Measurements from ENCODE around the gene F5. TPM values are rescaled to one million over a fixed set of nuclear protein-coding genes. Genes with fewer than 3 reads are reported as not detected.

The F5 gene
- total and polyA plus RNA-seq, 2 experiments from 2014 or later, result 0.16 TPM; not detected in 1

DNA sequence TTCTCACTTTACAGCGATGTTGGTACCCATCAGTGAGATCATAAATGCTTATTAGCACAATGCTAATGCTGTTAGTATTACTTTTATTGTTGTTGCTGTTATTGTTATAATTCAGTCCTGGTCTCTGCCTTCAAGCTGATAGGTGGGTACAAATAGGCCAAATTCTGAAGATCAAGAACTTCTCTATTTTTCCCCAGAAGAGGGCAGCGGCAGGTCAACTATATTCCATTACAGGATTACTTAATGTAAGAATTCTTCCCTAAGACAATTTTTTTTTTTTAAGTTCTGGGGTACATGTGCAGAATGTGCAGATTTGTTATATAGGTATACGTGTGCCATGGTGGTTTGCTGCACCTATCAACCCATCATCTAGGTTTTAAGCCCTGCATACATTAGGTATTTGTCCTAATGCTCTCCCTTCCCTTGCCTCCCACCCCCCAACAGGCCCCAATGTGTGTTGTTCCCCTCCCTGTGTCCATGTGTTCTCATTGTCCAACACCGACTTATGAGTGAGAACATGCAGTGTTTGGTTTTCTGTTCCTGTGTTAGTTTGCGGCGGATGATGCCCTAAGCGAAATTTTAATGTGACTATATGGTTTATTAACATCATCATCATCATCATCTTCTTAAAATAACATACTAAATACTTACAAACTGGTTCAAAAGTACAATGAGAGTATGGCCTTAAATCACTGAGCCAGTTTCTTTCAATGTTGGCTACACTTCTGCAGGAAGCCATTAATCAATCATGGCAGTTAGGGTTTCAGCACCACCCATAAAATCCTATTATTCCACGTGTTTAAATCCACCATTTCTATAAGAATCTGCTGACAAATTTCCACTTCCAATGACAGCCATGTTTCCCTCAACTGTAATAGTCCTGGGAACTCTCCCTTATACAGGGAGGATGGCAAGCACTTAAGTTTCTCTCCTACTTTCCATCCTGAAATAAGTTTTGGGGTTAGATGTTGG lies 119.7 kb downstream of the F5 start:
- H3F3A ChIP-seq (replicated peaks; ENCODE audit: low read depth), result no peaks in the 10 kb centered on the region
- H3K4me1 ChIP-seq (ENCODE audit: insufficient read depth), result no peaks in the 10 kb centered on the region
- H3K4me3 ChIP-seq, result no peak overlapping the region
- Mint-ChIP-seq H3K9me3 (no peaks in the 10 kb centered on the region), H3K27me3 (ENCODE audit: insufficient read depth, low read depth, poor library complexity) (no peaks in the 10 kb centered on the region), H3K36me3 (ENCODE audit: low read depth) (peaks cover 12% of the 10 kb centered on the region; the same call in 2 of the 3 replicates), H3K27ac (no peak overlapping the region; the same call in 1 of the 2 replicates), H3K4me1 (no peaks in the 10 kb centered on the region; the same call in 2 of the 3 replicates), H3K4me3 (no peak overlapping the region)
- peak; percentile 49 for DNase-seq (ENCODE audit: low spot score)
- H3K27ac ChIP-seq (ENCODE audit: low read depth), result no peak overlapping the region
- H3K9me2 ChIP-seq (ENCODE audit: insufficient read depth), result no peaks in the 10 kb centered on the region
- no peak overlapping the region for H2AFZ ChIP-seq
- H3K36me3 ChIP-seq (ENCODE audit: insufficient read depth), result peaks cover 13% of the 10 kb centered on the region; the same call in 1 of the 2 replicates
- peaks cover 8% of the 10 kb centered on the region; the same call in 1 of the 2 replicates for H4K20me1 ChIP-seq (replicated peaks; ENCODE audit: insufficient read depth)
- TF ChIP-seq STAT1 (IDR thresholded peaks at IDR 0.05; ENCODE audit: unreplicated experiment) (no peak), ZNF114 (CRISPR knock-in tag; IDR thresholded peaks at IDR 0.05) (no peak), CREB1 (CRISPR knock-in tag; IDR thresholded peaks at IDR 0.05; ENCODE audit: low read depth) (no peak)
- TF ChIP-seq, protein P1, sequence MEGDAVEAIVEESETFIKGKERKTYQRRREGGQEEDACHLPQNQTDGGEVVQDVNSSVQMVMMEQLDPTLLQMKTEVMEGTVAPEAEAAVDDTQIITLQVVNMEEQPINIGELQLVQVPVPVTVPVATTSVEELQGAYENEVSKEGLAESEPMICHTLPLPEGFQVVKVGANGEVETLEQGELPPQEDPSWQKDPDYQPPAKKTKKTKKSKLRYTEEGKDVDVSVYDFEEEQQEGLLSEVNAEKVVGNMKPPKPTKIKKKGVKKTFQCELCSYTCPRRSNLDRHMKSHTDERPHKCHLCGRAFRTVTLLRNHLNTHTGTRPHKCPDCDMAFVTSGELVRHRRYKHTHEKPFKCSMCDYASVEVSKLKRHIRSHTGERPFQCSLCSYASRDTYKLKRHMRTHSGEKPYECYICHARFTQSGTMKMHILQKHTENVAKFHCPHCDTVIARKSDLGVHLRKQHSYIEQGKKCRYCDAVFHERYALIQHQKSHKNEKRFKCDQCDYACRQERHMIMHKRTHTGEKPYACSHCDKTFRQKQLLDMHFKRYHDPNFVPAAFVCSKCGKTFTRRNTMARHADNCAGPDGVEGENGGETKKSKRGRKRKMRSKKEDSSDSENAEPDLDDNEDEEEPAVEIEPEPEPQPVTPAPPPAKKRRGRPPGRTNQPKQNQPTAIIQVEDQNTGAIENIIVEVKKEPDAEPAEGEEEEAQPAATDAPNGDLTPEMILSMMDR (conservative IDR thresholded peaks at IDR 0.05; ENCODE audit: low read depth in 2 of 2), result peak; percentile 55 to 58
- no peaks in the 10 kb centered on the region; the same call in 1 of the 2 replicates for H3K79me2 ChIP-seq (replicated peaks; ENCODE audit: insufficient read depth)
- H3K4me2 ChIP-seq, result no peak overlapping the region
- ATAC-seq, result peak; percentile 56
- H3K27me3 ChIP-seq (ENCODE audit: insufficient read depth), result no peaks in the 10 kb centered on the region

DNA sequence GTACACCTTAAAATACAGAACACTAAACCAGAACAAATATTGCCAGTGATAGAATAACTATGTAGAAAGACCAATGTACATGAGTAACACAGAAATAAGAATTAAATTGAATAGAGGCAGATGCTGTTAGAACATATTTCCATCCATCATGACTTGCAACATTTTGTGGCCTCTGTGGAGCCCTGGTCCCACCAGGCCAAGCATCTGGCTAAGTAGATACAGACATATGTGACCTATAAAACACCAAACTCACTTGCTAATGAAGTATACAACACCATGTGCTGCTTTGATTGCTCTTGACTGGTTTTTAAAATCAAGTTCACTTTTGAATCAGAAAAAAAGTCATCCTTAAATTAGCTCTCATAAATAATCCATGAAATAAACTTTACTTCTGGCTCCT lies 121.0 kb downstream of the F5 start:
- no peaks in the 10 kb centered on the region for H3K27me3 Mint-ChIP-seq (ENCODE audit: insufficient read depth, low read depth, poor library complexity)
- no peaks in the 10 kb centered on the region for H3K27me3 ChIP-seq (ENCODE audit: insufficient read depth)
- no peaks in the 10 kb centered on the region for H3K9me3 Mint-ChIP-seq
- peaks cover 12% of the 10 kb centered on the region; the same call in 2 of the 3 replicates for H3K36me3 Mint-ChIP-seq (ENCODE audit: low read depth)
- DNase-seq (ENCODE audit: low spot score) (no peak), ATAC-seq (no peak)
- H3K4me1 ChIP-seq (ENCODE audit: insufficient read depth), result no peaks in the 10 kb centered on the region; the same call in 1 of the 2 replicates
- no peaks in the 10 kb centered on the region for H3F3A ChIP-seq (replicated peaks; ENCODE audit: low read depth)
- no peak overlapping the region for H2AFZ ChIP-seq
- peaks cover 13% of the 10 kb centered on the region; the same call in 1 of the 2 replicates for H3K36me3 ChIP-seq (ENCODE audit: insufficient read depth)
- no peak overlapping the region for H3K27ac Mint-ChIP-seq
- peaks cover 7% of the 10 kb centered on the region; the same call in 1 of the 2 replicates for H4K20me1 ChIP-seq (replicated peaks; ENCODE audit: insufficient read depth)
- H3K4me2 ChIP-seq, result no peak overlapping the region
- no peak overlapping the region for H3K4me3 ChIP-seq
- no peaks in the 10 kb centered on the region for H3K9me2 ChIP-seq (ENCODE audit: insufficient read depth)
- no peak overlapping the region for H3K27ac ChIP-seq (ENCODE audit: low read depth)
- peaks cover 8% of the 10 kb centered on the region; the same call in 2 of the 3 replicates for H3K4me1 Mint-ChIP-seq
- H3K79me2 ChIP-seq (replicated peaks; ENCODE audit: insufficient read depth), result no peaks in the 10 kb centered on the region; the same call in 1 of the 2 replicates
- H3K4me3 Mint-ChIP-seq, result no peak overlapping the region
- no peak for TF ChIP-seq STAT1 (IDR thresholded peaks at IDR 0.05; ENCODE audit: unreplicated experiment)
- TF ChIP-seq, protein P1 (conservative IDR thresholded peaks at IDR 0.05; ENCODE audit: low read depth in 2 of 2), result no peak
- TF ChIP-seq, protein P2, sequence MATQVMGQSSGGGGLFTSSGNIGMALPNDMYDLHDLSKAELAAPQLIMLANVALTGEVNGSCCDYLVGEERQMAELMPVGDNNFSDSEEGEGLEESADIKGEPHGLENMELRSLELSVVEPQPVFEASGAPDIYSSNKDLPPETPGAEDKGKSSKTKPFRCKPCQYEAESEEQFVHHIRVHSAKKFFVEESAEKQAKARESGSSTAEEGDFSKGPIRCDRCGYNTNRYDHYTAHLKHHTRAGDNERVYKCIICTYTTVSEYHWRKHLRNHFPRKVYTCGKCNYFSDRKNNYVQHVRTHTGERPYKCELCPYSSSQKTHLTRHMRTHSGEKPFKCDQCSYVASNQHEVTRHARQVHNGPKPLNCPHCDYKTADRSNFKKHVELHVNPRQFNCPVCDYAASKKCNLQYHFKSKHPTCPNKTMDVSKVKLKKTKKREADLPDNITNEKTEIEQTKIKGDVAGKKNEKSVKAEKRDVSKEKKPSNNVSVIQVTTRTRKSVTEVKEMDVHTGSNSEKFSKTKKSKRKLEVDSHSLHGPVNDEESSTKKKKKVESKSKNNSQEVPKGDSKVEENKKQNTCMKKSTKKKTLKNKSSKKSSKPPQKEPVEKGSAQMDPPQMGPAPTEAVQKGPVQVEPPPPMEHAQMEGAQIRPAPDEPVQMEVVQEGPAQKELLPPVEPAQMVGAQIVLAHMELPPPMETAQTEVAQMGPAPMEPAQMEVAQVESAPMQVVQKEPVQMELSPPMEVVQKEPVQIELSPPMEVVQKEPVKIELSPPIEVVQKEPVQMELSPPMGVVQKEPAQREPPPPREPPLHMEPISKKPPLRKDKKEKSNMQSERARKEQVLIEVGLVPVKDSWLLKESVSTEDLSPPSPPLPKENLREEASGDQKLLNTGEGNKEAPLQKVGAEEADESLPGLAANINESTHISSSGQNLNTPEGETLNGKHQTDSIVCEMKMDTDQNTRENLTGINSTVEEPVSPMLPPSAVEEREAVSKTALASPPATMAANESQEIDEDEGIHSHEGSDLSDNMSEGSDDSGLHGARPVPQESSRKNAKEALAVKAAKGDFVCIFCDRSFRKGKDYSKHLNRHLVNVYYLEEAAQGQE (IDR thresholded peaks at IDR 0.05; ENCODE audit: unreplicated experiment), result no peak
- TF ChIP-seq, protein P3, sequence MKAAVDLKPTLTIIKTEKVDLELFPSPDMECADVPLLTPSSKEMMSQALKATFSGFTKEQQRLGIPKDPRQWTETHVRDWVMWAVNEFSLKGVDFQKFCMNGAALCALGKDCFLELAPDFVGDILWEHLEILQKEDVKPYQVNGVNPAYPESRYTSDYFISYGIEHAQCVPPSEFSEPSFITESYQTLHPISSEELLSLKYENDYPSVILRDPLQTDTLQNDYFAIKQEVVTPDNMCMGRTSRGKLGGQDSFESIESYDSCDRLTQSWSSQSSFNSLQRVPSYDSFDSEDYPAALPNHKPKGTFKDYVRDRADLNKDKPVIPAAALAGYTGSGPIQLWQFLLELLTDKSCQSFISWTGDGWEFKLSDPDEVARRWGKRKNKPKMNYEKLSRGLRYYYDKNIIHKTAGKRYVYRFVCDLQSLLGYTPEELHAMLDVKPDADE (IDR thresholded peaks at IDR 0.05), result no peak
- no peak for TF ChIP-seq ZNF331 (CRISPR knock-in tag; IDR thresholded peaks at IDR 0.05; ENCODE audit: low read depth)
- TF ChIP-seq JUNB (IDR thresholded peaks at IDR 0.05; ENCODE audit: unreplicated experiment), result no peak
- TF ChIP-seq EZH2phosphoT487 (IDR thresholded peaks at IDR 0.05; ENCODE audit: unreplicated experiment), result no peak
- TF ChIP-seq EZH2 (IDR thresholded peaks at IDR 0.05; ENCODE audit: low read depth, unreplicated experiment), result no peak
- no peak for TF ChIP-seq ZNF114 (CRISPR knock-in tag; IDR thresholded peaks at IDR 0.05)
- no peak for TF ChIP-seq CREB1 (CRISPR knock-in tag; IDR thresholded peaks at IDR 0.05; ENCODE audit: low read depth)
